Upper lobe of left lung (tissue), 4 donors: ENCODE measurements around the gene CARD16.

Source experiments
- EP300 ChIP-seq, 4 donors: sonication (generic); formaldehyde crosslinking; IDR thresholded peaks; one replicate each; pipeline ENCODE4 v1.5.1; 2017; ENCODE audit warnings: antibody characterized with exemption in 4 of 4, control low read depth in 2 of 4
- POLR2A ChIP-seq, 4 donors: fragments of 450-650 bp; IDR thresholded peaks; one replicate each; pipeline ENCODE4 v1.5.1; 2016 to 2017; ENCODE audit warnings: antibody characterized with exemption in 4 of 4, mild to moderate bottlenecking in 2 of 4
- POLR2AphosphoS5 ChIP-seq, 2 donors: sonication (generic); formaldehyde crosslinking; IDR thresholded peaks; one replicate each; pipeline ENCODE4 v1.5.1; 2017; ENCODE audit warnings: antibody characterized with exemption in 2 of 2
- TF ChIP-seq, protein P1 (sequence below), 6 experiments: fragments of 450-650 bp in 4 of 6; fragments of 200-600 bp in 2 of 6; sonication (generic) in 2 of 6; IDR thresholded peaks; one replicate each; pipeline ENCODE4 v1.5.1; 2016 to 2019; ENCODE audit warnings: antibody characterized with exemption in 6 of 6

DNA sequence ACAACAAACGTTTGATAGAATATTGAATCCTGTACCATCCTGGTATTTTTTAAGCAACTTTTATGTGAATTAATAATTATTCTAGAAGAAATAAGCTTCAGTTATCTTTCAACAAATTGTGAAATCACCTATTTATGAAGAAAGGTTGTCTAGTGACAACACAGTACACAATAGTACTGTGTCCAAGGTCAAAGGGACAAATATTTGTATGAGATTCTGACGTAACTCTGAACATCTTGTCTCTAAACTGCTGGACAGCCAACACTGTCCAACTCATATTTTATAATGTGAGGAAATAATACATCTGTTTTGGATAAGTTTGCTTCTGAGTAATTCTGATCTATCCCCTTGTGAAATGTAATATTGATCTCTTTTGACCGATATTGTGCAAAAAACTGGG is 41.1 kb downstream of the CARD16 start:
- TF ChIP-seq, protein P1, sequence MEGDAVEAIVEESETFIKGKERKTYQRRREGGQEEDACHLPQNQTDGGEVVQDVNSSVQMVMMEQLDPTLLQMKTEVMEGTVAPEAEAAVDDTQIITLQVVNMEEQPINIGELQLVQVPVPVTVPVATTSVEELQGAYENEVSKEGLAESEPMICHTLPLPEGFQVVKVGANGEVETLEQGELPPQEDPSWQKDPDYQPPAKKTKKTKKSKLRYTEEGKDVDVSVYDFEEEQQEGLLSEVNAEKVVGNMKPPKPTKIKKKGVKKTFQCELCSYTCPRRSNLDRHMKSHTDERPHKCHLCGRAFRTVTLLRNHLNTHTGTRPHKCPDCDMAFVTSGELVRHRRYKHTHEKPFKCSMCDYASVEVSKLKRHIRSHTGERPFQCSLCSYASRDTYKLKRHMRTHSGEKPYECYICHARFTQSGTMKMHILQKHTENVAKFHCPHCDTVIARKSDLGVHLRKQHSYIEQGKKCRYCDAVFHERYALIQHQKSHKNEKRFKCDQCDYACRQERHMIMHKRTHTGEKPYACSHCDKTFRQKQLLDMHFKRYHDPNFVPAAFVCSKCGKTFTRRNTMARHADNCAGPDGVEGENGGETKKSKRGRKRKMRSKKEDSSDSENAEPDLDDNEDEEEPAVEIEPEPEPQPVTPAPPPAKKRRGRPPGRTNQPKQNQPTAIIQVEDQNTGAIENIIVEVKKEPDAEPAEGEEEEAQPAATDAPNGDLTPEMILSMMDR (IDR thresholded peaks at IDR 0.05) = no peak
- TF ChIP-seq POLR2A (IDR thresholded peaks at IDR 0.05) (no peak), EP300 (IDR thresholded peaks at IDR 0.05) (no peak), POLR2AphosphoS5 (IDR thresholded peaks at IDR 0.05) (no peak)
